Measurements from ENCODE around the gene TRPM3. TPM values are rescaled to one million over a fixed set of nuclear protein-coding genes. Genes with fewer than 3 reads are reported as not detected.

TRPM3 gene
- total and polyA plus RNA-seq, 10 donors, result 0.02 to 6.7 (median 1.6) TPM

DNA sequence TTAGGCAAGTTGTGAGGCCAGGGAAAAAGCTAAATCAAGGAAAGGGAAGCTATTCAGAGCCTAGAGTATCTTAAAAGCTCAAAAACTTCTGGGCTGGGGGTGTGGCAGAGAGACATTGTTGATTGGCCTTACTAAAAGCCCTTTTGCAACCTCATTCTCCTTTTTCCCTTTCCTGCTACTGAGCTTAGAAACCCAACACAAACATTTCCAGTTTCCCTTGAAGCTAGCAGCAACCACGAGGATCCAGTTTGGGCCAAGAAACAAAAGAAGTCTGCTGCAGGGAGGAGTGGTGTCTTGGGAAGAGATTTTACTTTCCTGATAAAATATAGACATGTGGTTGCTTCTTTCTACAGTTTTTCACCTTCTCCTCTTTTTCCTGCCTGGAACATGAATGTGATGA, 571.5 kb downstream of the TRPM3 start:
- intact Hi-C loops (cut with DNase I; ENCODE audit: low total_unique reads), result no loop called here
- WGBS, 5 donors, result 0 to 53% (median 32%) methylated on average over 1 of the region's 1 CpG

DNA sequence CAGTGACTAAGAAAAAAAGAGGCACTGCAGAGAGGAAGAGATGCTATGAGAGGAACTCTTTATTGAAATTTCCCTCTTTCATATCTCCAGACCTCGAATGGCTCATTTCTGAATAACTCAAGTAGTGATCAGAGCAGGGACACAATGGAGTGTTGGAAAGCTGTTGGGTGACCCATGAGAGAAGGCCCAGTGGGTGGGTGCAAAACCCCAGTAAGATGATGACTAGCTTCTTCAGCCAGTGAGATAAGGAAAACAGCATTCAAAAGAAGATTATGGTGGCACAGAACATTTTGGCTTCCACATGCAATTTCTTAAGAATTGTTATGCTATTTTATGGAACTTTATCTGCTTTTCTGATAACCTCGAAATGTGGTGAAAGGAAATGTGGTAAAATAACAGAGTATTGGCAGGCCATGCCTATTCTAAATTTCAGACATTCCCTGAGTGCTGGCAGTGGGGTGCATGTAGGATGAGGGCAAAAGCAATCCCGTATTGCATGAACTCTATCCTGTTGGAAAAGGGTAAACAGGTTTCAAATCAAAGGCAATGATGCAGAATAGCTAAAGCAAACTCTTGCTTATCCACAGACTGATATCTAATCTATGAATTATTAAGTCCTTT, 579.0 kb downstream of the TRPM3 start:
- Histone ChIP-seq H3K36me3 (no peaks in the 10 kb centered on the region), H3K27me3 (replicated peaks in 1 of 7) (no peaks in the 10 kb centered on the region), H3K27ac (no peak overlapping the region), H3K4me1 (no peaks in the 10 kb centered on the region), H3K9me3 (no peaks in the 10 kb centered on the region), H3K4me3 (no peak overlapping the region)
- intact Hi-C loops (cut with DNase I; ENCODE audit: low total_unique reads), result no loop called here
- DNase-seq, result no peak
- TF ChIP-seq, protein P1, sequence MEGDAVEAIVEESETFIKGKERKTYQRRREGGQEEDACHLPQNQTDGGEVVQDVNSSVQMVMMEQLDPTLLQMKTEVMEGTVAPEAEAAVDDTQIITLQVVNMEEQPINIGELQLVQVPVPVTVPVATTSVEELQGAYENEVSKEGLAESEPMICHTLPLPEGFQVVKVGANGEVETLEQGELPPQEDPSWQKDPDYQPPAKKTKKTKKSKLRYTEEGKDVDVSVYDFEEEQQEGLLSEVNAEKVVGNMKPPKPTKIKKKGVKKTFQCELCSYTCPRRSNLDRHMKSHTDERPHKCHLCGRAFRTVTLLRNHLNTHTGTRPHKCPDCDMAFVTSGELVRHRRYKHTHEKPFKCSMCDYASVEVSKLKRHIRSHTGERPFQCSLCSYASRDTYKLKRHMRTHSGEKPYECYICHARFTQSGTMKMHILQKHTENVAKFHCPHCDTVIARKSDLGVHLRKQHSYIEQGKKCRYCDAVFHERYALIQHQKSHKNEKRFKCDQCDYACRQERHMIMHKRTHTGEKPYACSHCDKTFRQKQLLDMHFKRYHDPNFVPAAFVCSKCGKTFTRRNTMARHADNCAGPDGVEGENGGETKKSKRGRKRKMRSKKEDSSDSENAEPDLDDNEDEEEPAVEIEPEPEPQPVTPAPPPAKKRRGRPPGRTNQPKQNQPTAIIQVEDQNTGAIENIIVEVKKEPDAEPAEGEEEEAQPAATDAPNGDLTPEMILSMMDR (IDR thresholded peaks at IDR 0.05 in 8 of 11, conservative IDR thresholded peaks at IDR 0.05 in 3 of 11), result no peak
- TF ChIP-seq POLR2A (IDR thresholded peaks at IDR 0.05) (no peak), POLR2AphosphoS5 (IDR thresholded peaks at IDR 0.05) (no peak)
- WGBS, 5 donors, result 78 to 88% (median 81%) methylated on average over 3 of the region's 3 CpGs

More for the DNA sequence above, 571.5 kb downstream of the TRPM3 start:
- Histone ChIP-seq H3K9me3 (no peaks in the 10 kb centered on the region), H3K27ac (no peak overlapping the region), H3K36me3 (no peaks in the 10 kb centered on the region), H3K4me1 (peaks cover 0 to 14% (median 0%) of the 10 kb centered on the region in 6 donors), H3K4me3 (no peak overlapping the region), H3K27me3 (replicated peaks in 1 of 7) (no peaks in the 10 kb centered on the region)
- TF ChIP-seq POLR2A (IDR thresholded peaks at IDR 0.05) (no peak), POLR2AphosphoS5 (IDR thresholded peaks at IDR 0.05) (no peak)
- TF ChIP-seq, protein P1 (IDR thresholded peaks at IDR 0.05 in 8 of 11, conservative IDR thresholded peaks at IDR 0.05 in 3 of 11), result no peak
- DNase-seq, result no peak

DNA sequence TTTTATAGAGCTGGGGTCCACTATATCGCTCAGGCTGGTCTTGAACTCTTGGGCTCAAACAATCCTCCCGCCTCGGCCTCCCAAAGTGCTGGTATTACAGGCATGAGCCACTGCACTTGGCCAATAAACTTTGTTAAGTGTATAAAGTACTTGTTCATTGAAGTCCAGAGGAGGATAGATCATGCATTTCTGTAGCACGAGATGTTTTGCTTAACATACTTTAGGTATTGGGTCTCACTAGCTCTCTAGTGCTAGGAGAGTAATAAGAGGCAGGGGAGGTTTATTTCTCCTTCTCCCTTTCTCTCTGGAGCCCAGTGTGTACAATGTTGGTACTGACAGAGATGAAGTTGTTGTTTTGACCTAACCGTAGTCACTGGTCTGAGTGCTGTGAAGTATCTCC, 581.4 kb downstream of the TRPM3 start:
- no peaks in the 10 kb centered on the region for H3K36me3 ChIP-seq
- no peaks in the 10 kb centered on the region for H3K4me1 ChIP-seq
- 89 to 95% (median 92%) methylated on average over 5 of the region's 5 CpGs for WGBS, 5 donors
- intact Hi-C loops (cut with DNase I; ENCODE audit: low total_unique reads), result no loop called here
- no peak overlapping the region for H3K27ac ChIP-seq
- DNase-seq, result no peak
- no peak overlapping the region for H3K4me3 ChIP-seq
- TF ChIP-seq POLR2AphosphoS5 (IDR thresholded peaks at IDR 0.05) (no peak), POLR2A (IDR thresholded peaks at IDR 0.05) (no peak)
- TF ChIP-seq, protein P1 (IDR thresholded peaks at IDR 0.05 in 8 of 11, conservative IDR thresholded peaks at IDR 0.05 in 3 of 11), result no peak
- no peaks in the 10 kb centered on the region for H3K27me3 ChIP-seq (replicated peaks in 1 of 7)
- no peaks in the 10 kb centered on the region for H3K9me3 ChIP-seq

DNA sequence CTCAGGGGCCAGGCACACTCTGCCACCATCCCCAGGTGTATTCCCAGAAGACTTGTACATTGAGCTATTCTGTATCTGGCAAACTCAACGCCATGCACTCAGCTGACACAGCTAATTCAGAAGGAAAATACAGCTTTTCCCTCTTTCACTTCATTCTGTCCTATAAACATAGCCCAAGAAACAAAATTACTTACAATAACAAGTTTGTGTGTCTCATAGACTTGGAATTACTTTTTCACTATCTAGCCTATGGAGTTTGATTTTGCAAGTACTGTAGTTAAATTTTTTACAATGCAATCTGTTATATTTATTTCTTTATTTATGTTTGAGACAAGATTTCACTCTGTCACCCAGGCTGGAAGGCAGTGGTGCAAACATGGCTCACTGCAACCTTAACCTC, 581.9 kb downstream of the TRPM3 start:
- Histone ChIP-seq H3K36me3 (no peaks in the 10 kb centered on the region), H3K27me3 (replicated peaks in 1 of 7) (no peaks in the 10 kb centered on the region), H3K9me3 (no peaks in the 10 kb centered on the region), H3K27ac (no peak overlapping the region), H3K4me3 (no peak overlapping the region), H3K4me1 (no peaks in the 10 kb centered on the region)
- intact Hi-C loops (cut with DNase I; ENCODE audit: low total_unique reads), result no loop called here
- TF ChIP-seq POLR2A (IDR thresholded peaks at IDR 0.05) (no peak), POLR2AphosphoS5 (IDR thresholded peaks at IDR 0.05) (no peak)
- TF ChIP-seq, protein P1 (IDR thresholded peaks at IDR 0.05 in 8 of 11, conservative IDR thresholded peaks at IDR 0.05 in 3 of 11), result no peak
- DNase-seq, result no peak
- 64 to 79% (median 76%) methylated on average over 1 of the region's 1 CpG for WGBS, 5 donors

All from spleen (tissue), 11 donors.